CD14-positive monocyte (primary cell): Measurements from ENCODE around the gene HIBCH. TPM values are rescaled to one million over a fixed set of nuclear protein-coding genes. Genes with fewer than 3 reads are reported as not detected.

Experiments
- DNase-seq, 3 donors: peaks; one replicate each; pipeline ENCODE4 v3.0.0-alpha.2; 2011 to 2022
- H2AFZ ChIP-seq: 2 replicates; pipeline ENCODE4 v1.6.0; 2012; ENCODE audit warnings: mild to moderate bottlenecking, low read depth, low read length, inconsistent platforms; ENCODE audit not compliant: insufficient read depth, poor library complexity, severe bottlenecking
- H3K27ac ChIP-seq, 2 donors: 1 replicate in 1 of 2; 2 replicates in 1 of 2; pipeline ENCODE4 v1.5.1; 2012 to 2013; ENCODE audit warnings: low read length in 2 of 2, control low read depth in 1 of 2, inconsistent platforms in 1 of 2, low read depth in 1 of 2, mild to moderate bottlenecking in 1 of 2
- H3K27me3 ChIP-seq, 2 donors: one replicate each; pipeline versions ENCODE4 v1.6.0 to v1.6.1; 2011 to 2013; ENCODE audit warnings: low read length in 2 of 2; ENCODE audit not compliant: control insufficient read depth in 2 of 2, insufficient read depth in 2 of 2
- H3K36me3 ChIP-seq, 2 donors: replicated peaks in 1 of 2; 1 replicate in 1 of 2; 2 replicates in 1 of 2; pipeline versions ENCODE4 v1.5.1 to v1.6.1; 2012 to 2013; ENCODE audit warnings: low read length in 2 of 2, control low read depth in 1 of 2, inconsistent platforms in 1 of 2, mild to moderate bottlenecking in 1 of 2; ENCODE audit not compliant: insufficient read depth in 2 of 2, control insufficient read depth in 1 of 2
- H3K4me1 ChIP-seq, 2 donors: 1 replicate in 1 of 2; 2 replicates in 1 of 2; pipeline versions ENCODE4 v1.5.1 to v1.6.1; 2012 to 2013; ENCODE audit warnings: low read length in 2 of 2, control low read depth in 1 of 2, inconsistent platforms in 1 of 2, mild to moderate bottlenecking in 1 of 2, moderate library complexity in 1 of 2; ENCODE audit not compliant: insufficient read depth in 2 of 2, control insufficient read depth in 1 of 2
- H3K4me2 ChIP-seq: replicated peaks from 2 replicates; pipeline ENCODE3; 2012; ENCODE audit warnings: low read length, moderate library complexity, mild to moderate bottlenecking; ENCODE audit not compliant: poor library complexity, severe bottlenecking; ENCODE audit errors: extremely low read depth
- H3K4me3 ChIP-seq, 3 experiments: fragments of 200-600 bp in 1 of 3; sonication (generic) in 1 of 3; replicated peaks in 1 of 3; 1 replicate in 2 of 3; 2 replicates in 1 of 3; pipeline ENCODE4 v1.5.1; 2011 to 2013; ENCODE audit warnings: low read length in 3 of 3, mild to moderate bottlenecking in 3 of 3, control low read depth in 2 of 3, low read depth in 2 of 3, inconsistent platforms in 1 of 3, moderate library complexity in 1 of 3
- H3K79me2 ChIP-seq: 2 replicates; pipeline ENCODE4 v1.6.0; 2012; ENCODE audit warnings: mild to moderate bottlenecking, control low read depth, inconsistent platforms, low read length, moderate library complexity; ENCODE audit not compliant: insufficient read depth
- H3K9ac ChIP-seq: 2 replicates; pipeline ENCODE4 v1.6.0; 2017; ENCODE audit warnings: low read length, mild to moderate bottlenecking; ENCODE audit not compliant: insufficient read depth, poor library complexity, severe bottlenecking
- H3K9me3 ChIP-seq, 2 donors: replicated peaks in 1 of 2; 1 replicate in 1 of 2; 2 replicates in 1 of 2; pipeline versions ENCODE4 v1.5.1 to v1.6.1; 2012 to 2013; ENCODE audit warnings: low read length in 2 of 2, control low read depth in 1 of 2; ENCODE audit not compliant: control insufficient read depth in 1 of 2, insufficient read depth in 1 of 2
- H4K20me1 ChIP-seq: 2 replicates; pipeline ENCODE4 v1.6.0; 2012; ENCODE audit warnings: mild to moderate bottlenecking, low read length, control low read depth, moderate library complexity; ENCODE audit not compliant: insufficient read depth
- H3K27ac Mint-ChIP-seq, 7 donors: one replicate each; pipeline ENCODE4 v1.8.0; 2020; ENCODE audit warnings: mild to moderate bottlenecking in 7 of 7, mixed read lengths in 7 of 7, moderate library complexity in 6 of 7, inconsistent platforms in 2 of 7
- H3K27me3 Mint-ChIP-seq, 3 donors: one replicate each; pipeline ENCODE4 v1.8.0; 2021 to 2022; ENCODE audit warnings: low read depth in 3 of 3, mild to moderate bottlenecking in 3 of 3, mixed read lengths in 3 of 3, moderate library complexity in 3 of 3, inconsistent platforms in 1 of 3
- H3K36me3 Mint-ChIP-seq, 2 donors: one replicate each; pipeline ENCODE4 v1.8.0; 2020; ENCODE audit warnings: mixed read lengths in 2 of 2, inconsistent platforms in 1 of 2, mild to moderate bottlenecking in 1 of 2
- H3K4me1 Mint-ChIP-seq: one replicate; pipeline ENCODE4 v1.8.0; 2020; ENCODE audit warnings: mild to moderate bottlenecking, mixed read lengths
- H3K4me3 Mint-ChIP-seq, 2 donors: one replicate each; pipeline ENCODE4 v1.8.0; 2020; ENCODE audit warnings: mild to moderate bottlenecking in 2 of 2, mixed read lengths in 2 of 2, moderate library complexity in 1 of 2
- H3K9me3 Mint-ChIP-seq, 7 donors: one replicate each; pipeline ENCODE4 v1.8.0; 2020 to 2022; ENCODE audit warnings: mixed read lengths in 7 of 7, mild to moderate bottlenecking in 6 of 7, moderate library complexity in 6 of 7, inconsistent platforms in 2 of 7
- WGBS: methylation state at CpG from one replicate; pipeline ENCODE4 v1.1.5; 2013; ENCODE audit warnings: missing lambda C conversion rate; ENCODE audit not compliant: insufficient coverage; 5-methylcytosine and 5-hydroxymethylcytosine counted together
- intact Hi-C, 2 donors: fragments of 100-400 bp; cut with micrococcal nuclease; formaldehyde crosslinking; loops; one replicate each; pipeline versions ENCODE4 v1.15.0 to v1.15.1; 2023
- polyA plus RNA-seq, 3 donors: library from polyadenylated mRNA; depleted of rRNA in 1 of 3; unstranded in 2 of 3; stranded (reverse) in 1 of 3; fragments of 300-500 nt in 2 of 3; fragments of >200 nt in 1 of 3; fragmentation: Illumina TruSeq in 2 of 3; gene quantifications; 1 replicate in 2 of 3; 2 replicates in 1 of 3; pipeline ENCODE4 v1.2.3, GENCODE V29; 2012 to 2021
- TF ChIP-seq, protein P1 (sequence below): fragments of 200-600 bp; IDR thresholded peaks from one replicate; pipeline ENCODE4 v1.8.0; 2022; ENCODE audit warnings: antibody characterized with exemption, mild to moderate bottlenecking

The HIBCH gene
- polyA plus RNA-seq, 3 donors, result 3.3 to 8.2 (median 7.3) TPM

- Mint-ChIP-seq H3K27ac (no peak overlapping the region), H3K27me3 (peaks cover 0 to 2% (median 1%) of the 10 kb centered on the region in 3 donors), H3K36me3 (peaks cover 31 to 41% of the 10 kb centered on the region in 2 donors), H3K9me3 (no peaks in the 10 kb centered on the region), H3K4me3 (no peak overlapping the region), H3K4me1 (peaks cover 11% of the 10 kb centered on the region)
- no peak overlapping the region for H3K4me3 ChIP-seq
- TF ChIP-seq, protein P1, sequence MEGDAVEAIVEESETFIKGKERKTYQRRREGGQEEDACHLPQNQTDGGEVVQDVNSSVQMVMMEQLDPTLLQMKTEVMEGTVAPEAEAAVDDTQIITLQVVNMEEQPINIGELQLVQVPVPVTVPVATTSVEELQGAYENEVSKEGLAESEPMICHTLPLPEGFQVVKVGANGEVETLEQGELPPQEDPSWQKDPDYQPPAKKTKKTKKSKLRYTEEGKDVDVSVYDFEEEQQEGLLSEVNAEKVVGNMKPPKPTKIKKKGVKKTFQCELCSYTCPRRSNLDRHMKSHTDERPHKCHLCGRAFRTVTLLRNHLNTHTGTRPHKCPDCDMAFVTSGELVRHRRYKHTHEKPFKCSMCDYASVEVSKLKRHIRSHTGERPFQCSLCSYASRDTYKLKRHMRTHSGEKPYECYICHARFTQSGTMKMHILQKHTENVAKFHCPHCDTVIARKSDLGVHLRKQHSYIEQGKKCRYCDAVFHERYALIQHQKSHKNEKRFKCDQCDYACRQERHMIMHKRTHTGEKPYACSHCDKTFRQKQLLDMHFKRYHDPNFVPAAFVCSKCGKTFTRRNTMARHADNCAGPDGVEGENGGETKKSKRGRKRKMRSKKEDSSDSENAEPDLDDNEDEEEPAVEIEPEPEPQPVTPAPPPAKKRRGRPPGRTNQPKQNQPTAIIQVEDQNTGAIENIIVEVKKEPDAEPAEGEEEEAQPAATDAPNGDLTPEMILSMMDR, result no peak
- H2AFZ ChIP-seq, result no peak overlapping the region
- no peak overlapping the region for H3K9ac ChIP-seq
- no peaks in the 10 kb centered on the region for H3K27me3 ChIP-seq
- DNase-seq, result no peak
- WGBS, result no CpG with 5 or more reads among the region's 1 CpG
- no peaks in the 10 kb centered on the region for H3K79me2 ChIP-seq
- intact Hi-C loops, result no loop called here
- no peaks in the 10 kb centered on the region for H3K4me1 ChIP-seq
- no peak overlapping the region for H3K4me2 ChIP-seq
- H3K27ac ChIP-seq, result no peak overlapping the region
- peaks cover 32 to 79% of the 10 kb centered on the region in 2 donors for H3K36me3 ChIP-seq
- no peaks in the 10 kb centered on the region for H3K9me3 ChIP-seq
- H4K20me1 ChIP-seq, result no peaks in the 10 kb centered on the region
These were observed 43.3 kb upstream of the HIBCH start for GRCh38 chr2:190362894-190363293.

DNA sequence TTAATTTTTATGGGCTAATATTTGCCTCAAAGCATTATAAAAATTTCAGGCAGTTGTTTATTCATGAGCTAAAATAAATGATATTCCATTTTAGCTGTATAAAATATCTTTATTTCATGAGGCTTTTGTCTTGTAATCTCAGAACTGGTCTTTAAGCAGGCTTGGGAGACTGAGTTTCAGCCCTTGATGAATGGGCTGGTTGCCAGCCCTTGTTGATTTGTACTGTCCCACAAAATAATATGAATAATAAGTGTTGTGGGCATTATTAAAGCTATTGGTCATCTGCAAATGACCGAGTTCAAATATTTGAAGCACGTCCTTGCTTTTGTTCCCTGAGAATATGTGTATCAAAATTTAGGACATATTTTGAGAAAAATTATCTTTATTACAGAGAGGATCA, 41.9 kb upstream of the HIBCH start:
- H3K4me1 ChIP-seq, result peaks cover 0 to under 1% of the 10 kb centered on the region in 2 donors
- no peak overlapping the region for H3K27ac Mint-ChIP-seq
- peaks cover 31 to 34% of the 10 kb centered on the region in 2 donors for H3K36me3 Mint-ChIP-seq
- TF ChIP-seq, protein P1, result no peak
- H3K4me1 Mint-ChIP-seq, result peaks cover 12% of the 10 kb centered on the region
- peaks cover 28 to 65% of the 10 kb centered on the region in 2 donors for H3K36me3 ChIP-seq
- no peaks in the 10 kb centered on the region for H3K9me3 Mint-ChIP-seq
- H3K4me3 ChIP-seq, result no peak overlapping the region
- intact Hi-C loops, result no loop called here
- no peak overlapping the region for H3K27ac ChIP-seq
- no CpG with 5 or more reads among the region's 2 CpGs for WGBS
- DNase-seq, result no peak
- no peak overlapping the region for H3K9ac ChIP-seq
- no peaks in the 10 kb centered on the region for H4K20me1 ChIP-seq
- H3K4me3 Mint-ChIP-seq, result no peak overlapping the region
- H3K4me2 ChIP-seq, result no peak overlapping the region
- H3K27me3 Mint-ChIP-seq, result peaks cover 0 to 2% (median 0%) of the 10 kb centered on the region in 3 donors
- H2AFZ ChIP-seq, result no peak overlapping the region
- H3K27me3 ChIP-seq, result no peaks in the 10 kb centered on the region
- H3K9me3 ChIP-seq, result no peaks in the 10 kb centered on the region
- H3K79me2 ChIP-seq, result no peaks in the 10 kb centered on the region
